Measurements from ENCODE around the gene CDH5.

The CDH5 gene

GRCh38 chr16:66395806-66396555, 29.5 kb downstream of the CDH5 start:
- no peak for DNase-seq

- DNase-seq: no peak
Observed at GRCh38 chr16:66397736-66398433, 31.4 kb downstream of the CDH5 start.

GRCh38 chr16:66399031-66399430, 32.5 kb downstream of the CDH5 start:
- DNase-seq: no peak

GRCh38 chr16:66399930-66400329, 33.4 kb downstream of the CDH5 start:
- DNase-seq: no peak

- DNase-seq: no peak
Observed at GRCh38 chr16:66400503-66401380, 34.3 kb downstream of the CDH5 start.

- DNase-seq: no peak
Observed at GRCh38 chr16:66401610-66402009, 35.1 kb downstream of the CDH5 start.

- DNase-seq: no peak
Observed at GRCh38 chr16:66402166-66402565, 35.7 kb downstream of the CDH5 start.

- no peak for DNase-seq
Observed at GRCh38 chr16:66402591-66403230, 36.2 kb downstream of the CDH5 start.

- no peak for DNase-seq
Observed at GRCh38 chr16:66403531-66404145, 37.1 kb downstream of the CDH5 start.

GRCh38 chr16:66405057-66405783, 38.7 kb downstream of the CDH5 start:
- no peak for DNase-seq

GRCh38 chr16:66406534-66407221, 40.2 kb downstream of the CDH5 start:
- peak; percentile 32 to 59 for DNase-seq

- DNase-seq: no peak
Observed at GRCh38 chr16:66408163-66409048, 41.9 kb downstream of the CDH5 start.

GRCh38 chr16:66409156-66409555, 42.7 kb downstream of the CDH5 start:
- DNase-seq: no peak

GRCh38 chr16:66412182-66412581, 45.7 kb downstream of the CDH5 start:
- DNase-seq: no peak

GRCh38 chr16:66414891-66415290, 48.4 kb downstream of the CDH5 start:
- no peak for DNase-seq

GRCh38 chr16:66416136-66416535, 49.6 kb downstream of the CDH5 start:
- no peak for DNase-seq

- DNase-seq: no peak
Observed at GRCh38 chr16:66416939-66417700, 50.6 kb downstream of the CDH5 start.

GRCh38 chr16:66418165-66418962, 51.9 kb downstream of the CDH5 start:
- no peak for DNase-seq

Measured in NCI-H1930 (cell line).